ENCODE data around the gene TAS2R60.
"Not testable (repeated sequence)": the region's sequence is repeated elsewhere in the genome, so short reads cannot be mapped to it uniquely, and the experiment has no call there.

The TAS2R60 gene, protein sequence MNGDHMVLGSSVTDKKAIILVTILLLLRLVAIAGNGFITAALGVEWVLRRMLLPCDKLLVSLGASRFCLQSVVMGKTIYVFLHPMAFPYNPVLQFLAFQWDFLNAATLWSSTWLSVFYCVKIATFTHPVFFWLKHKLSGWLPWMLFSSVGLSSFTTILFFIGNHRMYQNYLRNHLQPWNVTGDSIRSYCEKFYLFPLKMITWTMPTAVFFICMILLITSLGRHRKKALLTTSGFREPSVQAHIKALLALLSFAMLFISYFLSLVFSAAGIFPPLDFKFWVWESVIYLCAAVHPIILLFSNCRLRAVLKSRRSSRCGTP

DNA sequence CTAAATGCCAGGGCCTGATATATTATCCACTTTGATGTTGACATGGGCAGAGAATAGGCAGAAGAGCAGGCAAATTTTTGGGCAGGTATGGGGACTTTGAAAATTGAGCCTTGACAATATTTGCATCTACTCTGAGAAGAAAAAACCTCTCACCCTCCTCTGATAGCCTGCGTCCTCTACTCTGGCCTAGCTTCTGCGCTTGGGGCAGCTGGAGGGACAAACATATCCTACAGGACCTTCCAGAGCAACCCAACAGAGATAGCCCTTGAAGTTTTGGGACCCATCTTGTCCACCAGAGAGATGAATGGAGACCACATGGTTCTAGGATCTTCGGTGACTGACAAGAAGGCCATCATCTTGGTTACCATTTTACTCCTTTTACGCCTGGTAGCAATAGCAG, at the start of gene TAS2R60:
TAS2R60 (plus strand) TSS at position 301 of the 400 bp plus-strand sequence; CDS start at position 301, 0 bp downstream.
- DNase-seq, result no peak

DNA sequence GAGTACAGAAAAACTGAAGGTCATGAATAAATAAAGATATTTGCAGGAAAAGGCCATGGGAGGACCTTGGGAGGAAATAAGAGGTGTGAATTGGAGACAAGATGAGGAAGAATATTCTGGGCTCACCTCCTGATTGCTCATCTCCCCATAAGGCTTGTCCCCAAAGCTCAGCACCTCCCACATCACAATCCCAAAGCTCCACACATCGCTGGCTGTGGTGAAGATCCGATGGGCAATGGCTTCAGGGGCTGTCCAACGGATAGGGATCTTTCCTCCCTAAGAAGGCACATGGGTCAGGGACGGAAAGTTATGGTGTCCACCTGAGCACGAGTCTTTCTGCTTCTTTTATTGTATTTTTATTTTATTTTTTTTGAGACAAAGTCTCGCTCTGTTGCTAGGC, 49.2 kb upstream of the TAS2R60 start:
- DNase-seq, result no peak

DNA sequence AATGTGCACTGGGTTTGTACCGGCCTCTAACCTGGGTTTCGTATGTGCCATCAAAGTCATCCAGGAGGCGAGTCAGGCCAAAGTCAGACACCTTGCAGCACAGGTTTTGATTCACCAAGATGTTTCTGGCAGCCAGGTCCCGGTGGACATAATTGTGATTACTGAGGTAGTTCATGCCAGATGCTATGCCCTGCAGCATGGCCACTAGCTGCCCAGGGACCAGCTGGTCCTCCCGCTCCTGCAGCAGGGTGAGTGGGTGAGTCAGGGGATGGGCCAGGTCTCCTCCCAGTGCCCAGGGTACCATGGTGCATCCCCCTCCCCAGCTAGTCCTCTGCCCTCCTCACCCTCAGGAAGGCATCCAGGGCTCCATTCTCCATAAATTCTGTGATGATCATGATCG, 48.5 kb upstream of the TAS2R60 start:
- DNase-seq, result no peak

DNA sequence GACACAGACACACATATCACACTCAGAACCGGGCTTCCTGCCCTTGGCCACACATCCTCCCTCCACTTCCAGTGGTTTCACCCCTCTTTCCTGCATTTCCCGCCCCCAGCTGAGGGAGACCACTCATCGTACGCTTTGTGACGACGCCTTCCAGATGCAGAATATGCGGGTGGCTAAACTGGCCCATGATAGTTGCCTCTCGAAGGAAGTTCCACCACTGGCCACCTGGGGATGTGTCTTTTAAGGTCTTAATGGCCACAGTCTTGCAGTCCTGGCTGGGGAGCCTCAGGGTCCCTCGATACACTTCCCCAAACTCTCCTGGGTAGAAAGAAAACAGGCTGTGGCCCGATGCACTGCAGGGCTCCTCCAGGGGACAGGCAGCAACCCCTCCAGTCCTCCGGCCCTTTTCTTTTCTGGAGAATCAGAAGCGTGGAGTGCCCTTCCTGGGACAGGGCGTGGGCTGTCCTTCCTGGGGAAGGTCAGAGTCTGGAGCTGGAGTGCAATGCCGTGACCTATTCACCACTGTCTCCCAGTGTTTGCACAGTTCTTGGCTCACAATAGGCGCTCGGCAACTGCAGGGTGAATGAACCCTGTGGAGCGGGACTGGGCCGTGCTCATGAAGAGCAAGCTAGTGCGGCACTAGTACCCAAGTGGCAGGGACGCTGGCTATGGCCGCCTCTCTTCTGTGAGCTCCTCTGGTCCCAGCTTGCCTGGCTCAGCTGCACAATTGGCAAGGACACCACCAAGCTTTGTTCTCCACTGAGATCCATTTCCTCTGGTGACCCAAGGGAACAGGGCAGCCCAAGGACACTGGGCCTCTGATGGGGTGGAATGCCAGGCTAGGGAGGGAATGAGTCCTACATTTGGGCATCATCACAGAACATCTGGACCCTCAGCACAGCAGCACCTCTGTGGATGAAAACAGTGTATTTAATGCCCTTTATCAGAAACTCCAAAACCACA, 47.8 kb upstream of the TAS2R60 start:
- DNase-seq, result no peak

- DNase-seq, result no peak
Measured at GRCh38 chr7:143396182-143396581, 47.1 kb upstream of the TAS2R60 start.

- no peak for DNase-seq
Measured at GRCh38 chr7:143396625-143397556, 46.4 kb upstream of the TAS2R60 start.

- DNase-seq, result no peak
Measured at GRCh38 chr7:143397710-143398530, 45.3 kb upstream of the TAS2R60 start.

DNA sequence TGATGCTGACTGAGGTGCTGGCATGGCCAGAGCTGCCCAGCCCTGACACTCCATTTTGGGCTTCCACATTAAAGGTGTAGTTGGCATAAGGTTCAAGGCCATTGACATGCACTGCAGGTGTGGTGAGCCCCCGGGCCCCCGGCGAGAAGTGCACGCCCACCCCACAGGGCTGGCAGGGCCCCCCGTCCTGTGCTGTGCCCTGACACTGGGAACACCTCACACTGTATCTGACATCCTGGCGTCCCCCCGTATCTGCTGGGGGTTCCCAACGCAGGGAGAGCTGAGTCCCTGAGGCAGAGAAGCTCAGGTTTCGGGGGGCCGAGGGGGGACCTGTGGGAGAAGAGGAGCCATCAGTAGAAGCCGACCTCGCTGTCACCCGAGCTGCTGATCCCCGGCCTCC, 44.6 kb upstream of the TAS2R60 start:
- DNase-seq, result no peak

DNA sequence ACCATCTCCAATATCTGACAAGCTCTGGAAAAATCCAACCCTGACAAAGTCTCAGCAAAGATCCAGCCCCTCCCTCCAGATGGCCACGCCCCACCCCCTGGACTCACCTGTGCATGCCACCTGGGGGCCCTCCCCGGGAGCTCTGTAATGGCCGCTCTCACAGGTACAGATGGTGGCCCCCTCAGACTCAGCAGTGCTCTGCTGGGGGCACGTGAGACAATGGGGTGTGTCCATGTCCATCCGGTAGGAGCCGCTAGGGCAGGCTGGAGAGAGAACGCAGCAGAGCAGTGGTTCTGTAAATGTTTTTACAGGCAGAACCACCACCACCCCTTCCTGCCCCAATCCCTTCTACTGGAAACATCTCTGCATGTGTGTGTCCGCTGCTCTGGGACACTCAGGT, 44.1 kb upstream of the TAS2R60 start:
- no peak for DNase-seq

- no peak for DNase-seq
Measured at GRCh38 chr7:143399642-143400041, 43.6 kb upstream of the TAS2R60 start.

- no peak for DNase-seq
Measured at GRCh38 chr7:143401265-143401664, 42.0 kb upstream of the TAS2R60 start.

- not testable (repeated sequence) for DNase-seq
Measured at GRCh38 chr7:143402233-143402632, 41.0 kb upstream of the TAS2R60 start.

DNA sequence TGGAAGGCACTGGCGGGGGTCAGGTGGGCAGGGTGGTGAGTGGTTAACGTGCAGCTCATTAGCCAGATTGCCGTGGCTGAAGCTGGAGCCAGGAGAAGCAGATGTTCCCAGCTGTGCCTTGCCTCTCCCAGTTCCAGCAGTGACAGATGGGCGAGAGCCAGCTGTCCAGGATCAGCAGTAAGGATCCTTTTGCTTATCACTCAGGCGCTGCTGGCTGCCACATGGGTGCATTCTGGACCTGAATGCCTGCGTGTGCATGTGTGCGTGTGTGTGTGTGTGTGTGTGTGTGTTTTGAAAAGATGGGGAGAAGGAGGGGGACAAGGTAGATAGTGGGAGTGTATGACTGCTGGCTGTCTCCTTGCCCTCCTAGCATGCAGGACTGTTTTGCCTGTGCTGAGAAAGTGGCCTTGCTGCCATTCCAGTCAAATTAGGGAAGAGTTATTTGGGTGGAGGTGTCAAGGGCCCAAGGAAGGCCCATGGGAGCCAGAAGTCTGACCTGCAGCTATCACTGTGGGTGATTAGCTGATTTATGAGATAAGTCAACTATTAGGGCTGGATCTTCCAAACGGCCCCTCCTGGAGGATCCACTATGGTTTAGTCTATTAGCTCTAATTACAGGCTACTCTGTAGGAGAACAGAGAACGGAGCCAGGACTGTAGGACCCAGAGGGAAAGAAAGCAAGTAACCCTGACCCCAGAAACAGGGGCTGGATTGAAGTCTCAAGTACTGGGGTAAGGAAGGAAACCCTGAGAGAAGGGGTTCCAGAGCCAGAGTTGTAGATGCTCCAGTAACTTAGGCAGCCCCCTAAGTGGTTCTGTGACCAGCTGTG, 37.9 kb upstream of the TAS2R60 start:
- DNase-seq, result no peak

GRCh38 chr7:143406002-143406357, 37.3 kb upstream of the TAS2R60 start:
- no peak for DNase-seq

DNA sequence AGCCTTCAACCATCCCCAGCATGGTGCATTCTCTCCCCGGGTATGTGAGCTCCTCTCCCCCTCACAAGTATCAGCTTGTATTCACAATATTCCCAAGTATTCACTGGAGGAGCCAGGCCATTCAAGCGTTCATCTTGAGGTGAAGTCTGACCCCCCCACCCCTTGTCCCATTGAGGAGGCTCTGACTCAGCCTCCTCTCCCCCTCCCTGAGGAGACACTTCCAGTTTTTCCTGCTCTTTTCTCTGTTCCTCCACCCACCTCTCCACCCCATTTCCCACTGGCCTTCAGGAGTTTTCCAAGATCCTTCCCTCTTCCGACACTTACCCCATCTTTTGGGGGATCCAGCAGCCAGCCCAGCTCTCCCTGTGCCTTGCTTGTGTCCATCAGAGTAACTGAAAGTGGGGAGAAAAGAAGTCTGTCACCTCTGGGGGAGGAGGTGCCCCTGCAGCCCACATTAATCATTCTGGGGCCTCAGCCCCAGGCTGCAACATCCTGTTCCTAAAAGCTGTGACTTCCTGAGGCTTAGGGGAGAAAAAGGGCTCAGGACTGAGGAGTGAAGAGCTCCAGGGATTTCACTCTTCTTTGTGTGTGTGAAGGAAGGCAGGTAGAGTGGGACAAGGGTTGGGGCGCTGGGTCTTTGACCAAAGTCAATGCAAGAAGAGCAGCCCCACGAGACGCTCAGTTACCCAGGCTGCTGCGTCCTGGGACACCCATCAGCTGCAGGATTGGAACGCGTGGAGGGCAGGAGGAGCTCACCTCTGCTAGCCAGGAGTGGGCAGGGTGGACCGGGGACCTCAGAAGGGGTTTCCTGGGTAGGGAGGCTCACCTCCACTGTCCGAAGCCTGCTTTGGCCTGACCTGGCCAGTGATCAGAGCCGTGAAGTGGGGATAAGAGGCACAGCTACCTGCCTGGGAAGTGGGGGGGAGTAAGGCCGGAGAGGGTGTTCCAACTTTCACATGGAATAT, 35.7 kb upstream of the TAS2R60 start:
- DNase-seq, result no peak

- no peak for DNase-seq
Measured at GRCh38 chr7:143408252-143408685, 35.0 kb upstream of the TAS2R60 start.

DNA sequence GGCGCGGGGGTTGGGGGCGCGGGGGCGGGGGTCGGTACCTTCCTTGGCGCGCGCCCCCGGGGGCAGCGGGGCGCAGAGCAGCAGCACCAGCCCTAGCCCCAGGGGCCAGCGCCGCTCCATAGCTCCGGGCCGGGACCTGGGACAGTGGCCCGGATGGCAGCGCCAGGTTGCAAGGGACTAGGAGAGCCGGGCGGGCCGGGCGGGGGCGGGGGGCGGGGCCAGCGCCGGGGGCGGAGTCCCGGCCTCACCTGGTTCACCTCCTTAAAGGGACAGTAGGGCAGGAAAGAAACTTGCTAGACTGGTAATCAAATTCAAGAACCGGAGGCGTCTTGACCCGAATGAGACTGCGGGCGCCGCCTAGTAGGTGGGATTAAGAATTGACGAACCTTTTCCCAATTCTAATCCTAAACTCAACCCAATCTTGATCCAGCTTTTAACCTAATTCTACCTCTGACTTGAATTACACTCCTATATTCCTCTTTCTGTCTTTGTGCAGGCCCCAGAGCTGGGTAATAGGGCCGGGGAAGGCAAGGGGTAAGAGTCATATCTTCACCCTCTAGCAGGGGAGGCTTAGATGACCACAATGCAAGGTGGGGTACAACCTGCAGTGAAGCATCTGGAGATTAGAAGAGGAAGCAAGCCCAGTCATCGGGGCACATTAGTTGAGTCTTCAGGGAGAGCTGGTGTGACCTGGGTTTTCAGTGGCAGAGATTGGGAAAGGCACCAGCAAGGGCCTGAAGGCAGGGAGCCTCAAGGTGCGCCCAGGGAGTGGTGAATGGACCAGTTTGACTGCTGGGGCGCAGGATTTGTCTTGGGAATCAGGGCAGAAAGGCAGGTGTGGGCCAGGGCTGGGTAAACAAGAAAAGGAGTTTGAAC, 34.3 kb upstream of the TAS2R60 start, which contains the start of gene EPHA1:
EPHA1 (minus strand) TSS at position 171 of the 876 bp plus-strand sequence; CDS start at position 120, 51 bp downstream.
- peak; percentile 40 for DNase-seq

- DNase-seq, result no peak
Measured at GRCh38 chr7:143410521-143411004, 32.7 kb upstream of the TAS2R60 start.
